GM12892 (cell line): ENCODE results near the gene CCDC102A.

Experiments
- DNase-seq: peaks from one replicate; pipeline ENCODE4 v3.0.0; 2011; ENCODE audit not compliant: insufficient read length
- FAIRE-seq: peaks from 2 replicates; lab custom pipeline; 2011; peaks lifted over from hg19 to GRCh38; lab: Jason Lieb, UNC
- POLR2A ChIP-seq: IDR thresholded peaks from 2 replicates; pipeline ENCODE4 v1.6.1; 2011; ENCODE audit warnings: low read depth, low read length, control low read depth
- POLR2AphosphoS5 ChIP-seq: IDR thresholded peaks from 2 replicates; pipeline ENCODE4 v1.6.1; 2011; ENCODE audit warnings: low read depth, low read length, control low read depth
- TAF1 ChIP-seq: IDR thresholded peaks from 2 replicates; pipeline ENCODE4 v1.6.1; 2011; ENCODE audit warnings: low read depth, mild to moderate bottlenecking, control low read depth, low read length, borderline replicate concordance

Gene CCDC102A

DNA sequence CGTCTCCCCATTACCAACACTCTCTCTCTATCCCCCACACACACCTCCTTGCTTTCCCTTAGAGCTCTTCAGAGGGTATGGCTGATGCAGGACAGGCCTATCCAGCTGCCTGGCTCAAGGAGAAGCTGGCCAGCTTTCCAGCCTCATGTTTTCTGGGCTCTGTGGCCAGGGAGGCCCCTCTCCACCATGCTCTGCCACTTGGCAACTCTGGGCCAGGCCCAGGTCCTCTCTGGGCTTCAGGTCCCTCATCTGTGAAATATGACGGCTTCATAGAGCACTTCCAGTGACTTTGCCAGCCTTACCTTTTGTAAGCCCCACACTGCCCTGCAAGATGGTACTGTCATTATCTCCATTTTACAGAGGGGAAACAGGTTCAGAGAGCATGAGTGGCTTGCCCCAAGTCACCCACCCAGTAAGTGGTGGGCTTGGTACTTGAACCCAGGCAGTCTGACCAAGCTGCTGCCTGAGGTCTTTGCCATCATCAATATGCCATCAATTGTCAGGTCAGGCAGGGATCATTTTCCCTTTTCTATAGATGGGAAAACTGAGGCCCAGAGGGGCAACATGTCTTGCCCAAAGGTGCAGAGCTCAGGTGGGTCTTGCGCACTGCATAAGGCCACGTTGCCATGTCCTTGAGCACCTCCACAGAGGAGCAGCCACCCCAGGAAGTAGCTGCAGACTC is 5.5 kb upstream of the CCDC102A start:
- TF ChIP-seq TAF1 (no peak), POLR2AphosphoS5 (no peak), POLR2A (no peak)
- FAIRE-seq: peak; percentile 66
- no peak for DNase-seq

DNA sequence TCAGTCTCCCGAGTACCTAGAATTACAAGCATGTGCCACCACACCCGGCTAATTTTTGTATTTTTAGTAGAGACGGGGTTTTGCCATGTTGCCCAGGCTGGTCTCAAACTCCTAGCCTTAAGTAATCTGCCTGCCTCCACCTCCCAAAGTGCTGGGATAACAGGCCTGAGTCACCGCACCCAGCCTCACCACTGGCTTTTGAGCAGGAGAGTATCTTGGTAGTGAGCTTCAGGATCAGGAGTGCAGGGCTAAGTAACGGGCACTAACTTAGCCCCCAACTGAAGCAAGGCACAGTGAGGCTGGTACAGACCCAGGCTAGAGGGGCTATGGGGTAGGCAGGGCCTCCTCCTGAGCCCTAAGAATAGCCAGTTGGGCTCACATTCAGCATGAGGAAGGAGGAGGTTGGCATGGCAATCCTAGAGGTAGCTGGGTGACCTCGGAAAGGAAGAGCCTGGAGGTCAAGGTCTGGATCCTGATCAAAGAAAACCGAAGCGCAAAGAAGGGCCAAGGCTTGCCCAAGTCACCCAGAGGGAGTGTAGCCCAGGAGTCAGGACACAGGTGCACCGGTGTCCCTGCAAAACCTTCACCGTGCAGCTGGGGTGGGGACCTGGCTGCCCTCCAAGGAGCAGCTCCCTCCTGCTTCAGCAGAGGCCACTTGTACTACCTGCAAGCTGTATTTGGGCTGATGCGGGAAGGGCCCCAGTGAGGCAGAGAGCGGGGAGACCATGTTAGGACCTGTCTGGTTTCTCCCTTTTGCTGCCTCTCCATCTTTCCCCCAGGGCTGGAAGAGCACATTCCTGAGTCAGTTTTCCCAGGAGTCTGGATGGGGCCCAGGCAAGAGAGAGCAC is 4.8 kb upstream of the CCDC102A start:
- no peak for DNase-seq
- TF ChIP-seq TAF1: no peak
- TF ChIP-seq POLR2AphosphoS5: no peak
- no peak for TF ChIP-seq POLR2A
- peak; percentile 38 for FAIRE-seq

DNA sequence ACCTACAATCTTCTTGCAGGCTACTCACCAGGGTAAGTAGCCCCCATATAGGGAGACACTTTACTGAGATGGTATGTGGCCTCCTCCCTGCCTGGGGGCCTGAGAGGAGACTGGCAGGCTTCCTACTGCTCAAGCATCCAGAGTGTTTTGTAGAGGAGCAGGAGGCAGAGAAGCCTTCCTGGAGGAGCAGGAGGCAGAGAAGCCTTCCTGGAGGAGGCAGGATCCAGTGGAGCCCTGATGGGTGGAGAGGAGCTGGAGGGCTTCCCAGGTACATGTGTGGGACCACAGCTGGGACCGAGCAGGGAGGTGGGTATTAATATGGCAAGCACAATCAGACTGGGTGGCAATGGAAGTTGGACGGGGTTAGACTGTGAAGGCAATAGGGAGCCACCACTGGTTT is 4.0 kb upstream of the CCDC102A start:
- FAIRE-seq (no peak), DNase-seq (no peak)
- TF ChIP-seq POLR2AphosphoS5: no peak
- TF ChIP-seq TAF1: no peak
- TF ChIP-seq POLR2A: no peak

DNA sequence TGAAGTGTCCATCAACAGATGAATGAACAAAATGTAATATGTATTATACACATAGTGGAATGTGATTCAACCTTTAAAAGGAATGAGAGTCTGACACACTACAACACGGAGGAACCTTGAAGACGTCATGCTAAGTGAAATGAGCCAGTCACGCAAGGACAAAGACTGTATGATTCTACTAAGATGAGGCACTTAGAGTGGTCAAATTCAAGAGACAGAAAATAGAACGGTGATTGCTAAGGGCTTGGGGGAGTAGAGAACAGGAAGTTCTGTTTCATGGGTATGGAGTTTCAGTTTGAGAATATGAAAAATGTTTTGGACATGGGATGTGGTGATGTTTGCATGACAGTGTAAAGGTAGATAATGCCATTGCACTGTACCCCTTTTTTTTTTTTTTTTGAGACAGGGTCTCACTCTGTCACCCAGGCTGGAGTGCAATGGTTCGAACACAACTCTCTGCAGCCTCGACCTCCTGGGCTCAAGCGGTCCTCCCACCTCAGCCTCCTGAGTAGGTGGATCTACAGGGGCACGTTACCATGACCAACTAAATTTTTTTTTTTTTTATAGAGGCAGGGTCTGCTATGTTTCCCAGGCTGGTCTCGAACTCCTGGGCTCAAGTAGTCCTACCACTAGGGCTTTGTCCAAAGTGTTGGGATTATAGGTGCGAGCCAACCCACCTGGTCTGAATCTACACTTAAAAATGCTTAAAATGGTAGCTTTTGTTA is 2.9 kb upstream of the CCDC102A start:
- DNase-seq: no peak
- TF ChIP-seq POLR2AphosphoS5 (0 out of 2 replicates have a peak, but pooled peaks have one; percentile 16), POLR2A (no peak; the same call in 1 of the 2 replicates)
- peak; percentile 94 for FAIRE-seq

DNA sequence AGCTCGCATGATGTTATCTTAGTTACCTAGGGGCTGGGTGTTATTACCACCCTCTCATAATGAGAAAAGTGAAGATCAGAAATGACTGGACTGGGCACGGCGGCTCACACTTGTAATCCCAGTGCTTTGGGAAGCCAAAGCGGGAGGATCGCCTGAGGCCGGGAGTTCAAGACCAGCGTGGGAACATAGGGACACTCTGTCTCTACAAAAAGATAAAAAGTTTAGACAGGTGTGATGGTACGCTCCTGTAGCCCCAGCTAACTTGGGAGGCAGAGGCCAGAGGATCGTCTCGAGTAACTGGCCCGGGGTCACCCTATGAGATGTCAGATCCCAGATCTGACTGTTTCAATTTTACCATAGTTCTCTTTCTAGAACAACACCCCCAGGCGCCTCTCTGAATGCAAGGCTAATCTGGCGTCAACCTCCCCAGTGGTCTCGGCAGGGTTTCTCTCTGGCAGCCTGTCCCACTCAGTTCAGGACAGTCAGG is 1.9 kb upstream of the CCDC102A start:
- DNase-seq (no peak), FAIRE-seq (no peak)
- TF ChIP-seq TAF1: no peak
- TF ChIP-seq POLR2A: no peak; the same call in 1 of the 2 replicates
- TF ChIP-seq POLR2AphosphoS5: no peak

DNA sequence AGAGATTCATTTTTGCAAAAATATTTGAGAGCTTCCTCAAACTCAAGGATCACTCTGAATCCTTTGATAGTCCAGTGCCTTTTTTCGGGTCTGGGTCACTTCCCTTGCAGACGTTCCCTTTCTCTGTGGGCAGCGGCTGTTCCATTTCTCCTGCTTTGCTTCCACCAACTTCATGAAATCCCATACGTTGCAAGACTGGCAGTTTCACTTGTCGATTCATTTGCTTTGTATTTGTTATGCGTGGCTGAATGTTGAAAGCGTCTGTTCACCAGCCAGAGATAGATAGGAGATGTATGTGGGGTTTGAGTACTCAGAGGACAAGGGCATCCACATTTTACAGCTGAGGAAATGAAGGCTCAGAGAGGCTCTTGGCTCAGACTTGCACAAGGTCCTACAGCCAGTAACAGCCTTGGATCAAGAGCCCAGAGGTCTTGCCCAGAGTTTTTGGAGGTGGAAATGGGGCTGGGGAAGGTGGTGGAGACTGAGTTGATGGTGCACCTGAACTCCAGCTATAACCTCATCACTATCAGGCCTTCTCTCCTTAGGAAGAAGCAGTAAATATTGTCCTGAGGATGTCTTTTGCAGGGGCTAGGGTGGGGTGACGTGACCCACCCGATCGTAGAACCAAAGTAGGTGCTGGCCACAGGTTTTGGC is 1.3 kb upstream of the CCDC102A start:
- TF ChIP-seq POLR2A (no peak), POLR2AphosphoS5 (no peak), TAF1 (no peak)
- DNase-seq (no peak), FAIRE-seq (peak; percentile 97)

DNA sequence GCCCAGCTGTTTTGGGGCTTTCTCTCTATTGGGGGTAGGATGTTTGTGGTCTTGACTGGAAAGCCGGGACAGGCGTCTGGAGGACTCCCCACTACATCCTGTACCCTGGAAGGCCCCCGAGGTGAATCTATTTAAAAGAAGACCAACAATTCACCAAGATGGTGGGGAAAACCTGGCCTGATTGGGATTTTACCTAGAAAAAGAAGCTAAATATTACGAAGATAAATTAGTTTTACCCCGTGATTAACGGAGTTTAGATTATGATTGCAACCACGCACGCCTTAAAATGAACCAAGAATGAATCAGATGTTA is 779 bp upstream of the CCDC102A start:
- TF ChIP-seq POLR2AphosphoS5 (no peak), POLR2A (no peak), TAF1 (no peak)
- DNase-seq: no peak
- no peak for FAIRE-seq

DNA sequence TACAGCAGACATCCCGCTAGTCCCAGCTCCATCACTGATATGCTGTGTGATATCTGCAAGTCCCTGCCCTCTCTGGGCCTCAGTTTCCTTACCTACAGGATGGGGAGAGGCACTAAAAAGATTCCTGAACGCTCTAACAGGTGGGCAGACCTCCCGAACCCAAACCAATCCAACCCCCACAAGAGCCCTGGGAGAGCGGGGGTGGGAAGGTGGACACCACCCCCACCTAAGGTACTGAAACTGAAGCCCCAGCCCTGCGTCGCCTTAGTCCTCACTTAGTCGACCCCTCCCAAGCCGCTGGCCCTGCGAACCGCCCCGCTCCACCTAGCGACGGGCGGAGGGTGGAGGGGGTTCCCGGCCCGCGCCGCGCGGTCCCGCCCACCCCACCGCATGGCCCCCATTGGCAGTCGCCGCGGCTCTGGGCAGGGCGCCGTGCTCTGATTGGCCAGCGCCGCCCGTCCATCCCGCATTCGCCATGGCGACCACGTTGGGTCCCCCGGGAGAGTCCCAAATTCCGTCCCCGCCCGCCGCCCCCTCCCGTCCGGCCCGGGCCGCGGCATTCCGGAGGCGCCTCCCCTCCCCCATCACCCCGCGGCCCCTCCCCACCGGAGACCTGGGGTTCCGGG is 578 bp downstream of the CCDC102A start:
- FAIRE-seq (peak; percentile 97), DNase-seq (peak; percentile 99)
- TF ChIP-seq TAF1 (no peak), POLR2A (no peak), POLR2AphosphoS5 (no peak)

DNA sequence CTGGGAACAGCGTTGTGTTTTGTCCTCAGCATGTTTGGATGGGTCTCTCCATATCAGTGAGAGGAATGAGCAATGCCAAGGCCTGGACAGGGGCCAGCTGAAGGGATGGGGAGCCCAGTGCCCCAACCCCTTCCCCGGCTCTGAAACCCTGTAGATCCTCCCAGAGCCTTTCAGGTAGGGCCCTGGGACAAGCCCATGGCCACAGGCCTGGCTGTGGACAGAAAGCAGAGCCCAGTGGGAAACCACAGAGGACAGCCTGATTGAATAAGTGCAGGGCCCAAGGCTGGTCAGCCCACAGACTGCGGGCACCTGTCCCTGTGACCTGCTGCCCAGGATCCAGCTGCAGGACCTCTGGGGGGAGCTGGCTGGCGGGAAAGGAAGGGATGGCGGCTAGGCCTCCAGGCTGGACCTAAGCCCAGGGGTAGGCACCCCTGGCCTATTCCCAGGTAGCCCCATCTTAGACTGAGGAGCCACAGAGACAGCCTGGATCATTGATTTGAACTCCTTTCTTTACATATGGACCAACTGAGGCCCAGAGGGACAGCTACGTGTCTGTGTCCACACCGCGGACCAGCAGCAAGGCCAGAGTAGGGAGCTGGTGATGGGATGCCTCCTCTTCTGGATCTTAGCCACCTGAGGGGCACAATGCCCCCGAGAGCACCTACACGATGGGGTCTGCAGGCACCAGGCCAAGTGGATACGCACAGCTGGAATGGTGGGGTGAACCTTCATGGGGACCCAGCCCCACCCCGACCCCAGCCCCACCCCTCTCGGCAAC is 1.3 kb downstream of the CCDC102A start:
- FAIRE-seq (no peak), DNase-seq (no peak)
- no peak for TF ChIP-seq TAF1
- TF ChIP-seq POLR2A: no peak
- TF ChIP-seq POLR2AphosphoS5: no peak
